PC-9 (cell line): ENCODE results near the gene ARID5A.

ENCODE experiments used
- EZH2 ChIP-seq: fragments of 200-600 bp; sonication (generic); IDR thresholded peaks from 2 replicates; pipeline ENCODE4 v1.8.0; 2017; ENCODE audit warnings: antibody characterized with exemption, low read depth
- TF ChIP-seq, protein P1 (sequence below): fragments of 200-600 bp; sonication (generic); conservative IDR thresholded peaks from 2 replicates; pipeline ENCODE4 v1.6.1; 2017; ENCODE audit warnings: mixed run types, antibody characterized with exemption, mild to moderate bottlenecking, moderate library complexity

DNA sequence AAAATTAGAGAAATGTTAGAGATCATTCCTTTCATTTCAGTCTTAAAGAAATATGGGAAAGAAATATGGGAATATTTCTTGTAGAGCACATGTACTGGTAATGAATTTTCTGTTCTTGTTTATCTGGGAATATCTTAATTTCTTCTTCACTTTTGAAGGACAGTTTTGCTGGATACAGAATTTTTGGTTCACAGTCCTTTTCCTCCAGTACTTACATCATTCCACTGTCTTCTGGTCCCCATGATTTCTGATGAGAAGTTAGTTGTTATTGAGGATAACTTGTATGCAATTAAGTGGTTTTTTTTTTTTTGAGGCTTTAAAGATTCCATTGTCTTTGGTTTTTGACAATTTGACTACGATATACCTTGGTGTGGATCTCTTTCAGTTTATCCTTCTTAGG, 42.4 kb upstream of the ARID5A start:
- TF ChIP-seq, protein P1, sequence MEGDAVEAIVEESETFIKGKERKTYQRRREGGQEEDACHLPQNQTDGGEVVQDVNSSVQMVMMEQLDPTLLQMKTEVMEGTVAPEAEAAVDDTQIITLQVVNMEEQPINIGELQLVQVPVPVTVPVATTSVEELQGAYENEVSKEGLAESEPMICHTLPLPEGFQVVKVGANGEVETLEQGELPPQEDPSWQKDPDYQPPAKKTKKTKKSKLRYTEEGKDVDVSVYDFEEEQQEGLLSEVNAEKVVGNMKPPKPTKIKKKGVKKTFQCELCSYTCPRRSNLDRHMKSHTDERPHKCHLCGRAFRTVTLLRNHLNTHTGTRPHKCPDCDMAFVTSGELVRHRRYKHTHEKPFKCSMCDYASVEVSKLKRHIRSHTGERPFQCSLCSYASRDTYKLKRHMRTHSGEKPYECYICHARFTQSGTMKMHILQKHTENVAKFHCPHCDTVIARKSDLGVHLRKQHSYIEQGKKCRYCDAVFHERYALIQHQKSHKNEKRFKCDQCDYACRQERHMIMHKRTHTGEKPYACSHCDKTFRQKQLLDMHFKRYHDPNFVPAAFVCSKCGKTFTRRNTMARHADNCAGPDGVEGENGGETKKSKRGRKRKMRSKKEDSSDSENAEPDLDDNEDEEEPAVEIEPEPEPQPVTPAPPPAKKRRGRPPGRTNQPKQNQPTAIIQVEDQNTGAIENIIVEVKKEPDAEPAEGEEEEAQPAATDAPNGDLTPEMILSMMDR, result no peak
- TF ChIP-seq EZH2, result no peak
